ENCODE data around the gene STS. TPM values are rescaled to one million over a fixed set of nuclear protein-coding genes. Genes with fewer than 3 reads are reported as not detected.

Gene STS
- polyA plus RNA-seq, 1 donor from 2014 or later = 2.8 TPM

DNA sequence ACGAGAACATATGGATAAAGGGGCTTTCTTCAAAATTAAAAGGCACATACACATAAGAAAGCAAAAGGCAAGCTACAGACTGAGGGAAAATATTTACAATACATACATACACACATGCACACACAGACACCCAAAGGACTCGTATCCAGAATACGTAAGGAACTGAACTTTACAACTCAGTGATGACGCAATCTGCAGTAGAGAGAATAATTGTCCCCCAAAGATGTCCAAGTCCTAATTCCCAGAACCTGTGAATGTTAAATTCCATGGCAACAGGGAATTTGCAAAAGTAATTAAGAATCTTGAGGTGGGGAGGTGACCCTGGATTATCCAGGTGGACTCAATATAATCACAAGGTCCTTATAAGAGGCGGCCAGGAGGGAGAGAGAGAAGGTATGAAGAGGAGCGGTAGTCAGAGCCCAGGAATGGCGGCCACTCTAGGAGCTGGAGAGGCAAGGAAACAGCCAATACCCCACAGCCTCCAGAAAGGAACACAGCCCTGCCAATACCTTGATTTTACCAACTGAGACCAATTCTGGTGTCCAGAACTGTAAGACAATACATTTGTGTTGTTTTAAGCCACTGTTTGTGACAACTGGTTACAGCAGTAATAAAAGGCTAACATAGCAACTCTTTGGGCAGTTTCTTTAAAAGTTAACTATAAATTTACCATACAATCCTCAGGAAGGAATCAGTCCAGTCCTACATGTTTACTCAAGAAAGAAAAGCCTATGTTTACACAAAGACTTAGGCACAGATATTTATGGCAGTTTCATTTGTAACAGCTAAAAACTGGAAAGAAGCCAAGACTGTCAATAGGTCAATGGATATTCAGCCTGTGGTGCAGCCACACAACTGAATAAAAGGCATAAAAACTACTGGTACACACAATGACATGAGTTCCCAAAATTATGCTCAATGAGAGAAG, 27.3 kb upstream of the STS start:
- H3K36me3 Mint-ChIP-seq = peaks cover 10% of the 10 kb centered on the region
- H3K27ac Mint-ChIP-seq = no peak overlapping the region

DNA sequence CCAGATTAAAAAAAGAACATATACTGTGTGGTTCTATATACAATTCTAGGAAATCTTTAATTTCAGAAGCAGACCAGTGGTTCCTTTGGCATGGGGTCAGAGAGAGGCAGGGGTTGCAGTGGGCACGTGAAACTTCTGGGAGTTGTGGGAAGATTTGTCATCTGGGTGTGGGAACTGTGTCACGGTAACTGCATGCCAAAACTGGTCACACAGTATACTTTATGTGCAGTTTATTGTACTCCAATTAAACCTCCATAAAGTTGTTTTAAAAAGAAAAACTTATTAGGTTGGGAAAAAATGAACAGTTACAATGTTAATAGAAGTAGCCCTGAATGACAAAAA, 26.7 kb upstream of the STS start:
- peaks cover 24 to 40% (median 29%) of the 10 kb centered on the region in 3 donors for H3K4me1 Mint-ChIP-seq
- no peak overlapping the region for H3K27ac Mint-ChIP-seq

More for the DNA sequence above, 27.3 kb upstream of the STS start:
- Mint-ChIP-seq H3K4me1 (peaks cover 27 to 44% (median 32%) of the 10 kb centered on the region in 3 donors), H3K4me3 (peak overlapping the region in 1 of 4 donors; percentile 29), H3K27me3 (no peaks in the 10 kb centered on the region), H3K9me3 (peaks cover 0 to 2% (median 2%) of the 10 kb centered on the region in 3 donors)

DNA sequence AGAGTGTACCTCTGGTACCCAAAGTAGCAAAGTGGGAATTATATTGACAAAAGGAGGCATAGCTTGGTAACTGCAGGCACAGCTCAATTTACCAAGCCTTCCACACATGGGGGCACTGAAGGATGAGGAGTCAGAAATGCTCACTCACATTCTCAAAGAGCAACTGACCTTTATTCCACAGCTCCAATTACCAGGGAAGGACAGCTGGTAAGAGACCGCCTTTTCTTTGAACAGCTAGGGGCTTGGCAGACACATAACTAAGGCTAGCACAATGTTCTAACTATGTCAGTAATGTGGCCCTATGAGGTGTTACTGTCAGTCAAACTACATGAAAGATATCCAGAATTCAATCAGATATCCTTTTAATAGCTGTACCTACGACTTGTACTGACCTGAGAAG, 20.5 kb upstream of the STS start:
- no peaks in the 10 kb centered on the region for H3K27me3 Mint-ChIP-seq
- H3K27ac Mint-ChIP-seq = no peak overlapping the region
- peaks cover 15% of the 10 kb centered on the region for H3K36me3 Mint-ChIP-seq
- no peaks in the 10 kb centered on the region for H3K9me3 Mint-ChIP-seq
- H3K4me3 Mint-ChIP-seq = no peak overlapping the region
- H3K4me1 Mint-ChIP-seq = peaks cover 3 to 5% (median 3%) of the 10 kb centered on the region in 3 donors

More for the DNA sequence above, 26.7 kb upstream of the STS start:
- Mint-ChIP-seq H3K9me3 (peaks cover 0 to 2% (median 2%) of the 10 kb centered on the region in 3 donors), H3K27me3 (no peaks in the 10 kb centered on the region), H3K36me3 (peaks cover 13% of the 10 kb centered on the region), H3K4me3 (no peak overlapping the region)

DNA sequence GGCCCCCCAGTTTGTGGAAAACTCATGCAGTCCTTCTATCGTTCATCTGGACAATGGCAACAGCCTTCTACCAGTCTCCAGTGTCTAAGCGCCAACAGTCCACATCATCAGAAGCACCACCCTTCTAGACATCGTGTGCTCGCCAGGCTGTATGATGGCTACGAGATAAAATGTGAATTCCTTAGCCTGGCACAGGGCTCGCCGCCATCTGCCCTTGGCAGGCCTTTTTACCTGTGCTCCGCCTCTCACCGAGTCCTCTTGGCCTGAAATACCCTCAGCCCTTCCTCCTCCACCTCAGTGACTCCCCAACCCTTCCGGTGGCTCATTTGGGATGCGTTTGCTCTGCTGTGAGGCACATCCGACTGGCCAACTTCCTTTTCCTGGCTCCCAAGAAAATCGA, 15.9 kb upstream of the STS start:
- Mint-ChIP-seq H3K4me1 (peaks cover 21 to 33% (median 30%) of the 10 kb centered on the region in 3 donors), H3K27ac (no peak overlapping the region)

DNA sequence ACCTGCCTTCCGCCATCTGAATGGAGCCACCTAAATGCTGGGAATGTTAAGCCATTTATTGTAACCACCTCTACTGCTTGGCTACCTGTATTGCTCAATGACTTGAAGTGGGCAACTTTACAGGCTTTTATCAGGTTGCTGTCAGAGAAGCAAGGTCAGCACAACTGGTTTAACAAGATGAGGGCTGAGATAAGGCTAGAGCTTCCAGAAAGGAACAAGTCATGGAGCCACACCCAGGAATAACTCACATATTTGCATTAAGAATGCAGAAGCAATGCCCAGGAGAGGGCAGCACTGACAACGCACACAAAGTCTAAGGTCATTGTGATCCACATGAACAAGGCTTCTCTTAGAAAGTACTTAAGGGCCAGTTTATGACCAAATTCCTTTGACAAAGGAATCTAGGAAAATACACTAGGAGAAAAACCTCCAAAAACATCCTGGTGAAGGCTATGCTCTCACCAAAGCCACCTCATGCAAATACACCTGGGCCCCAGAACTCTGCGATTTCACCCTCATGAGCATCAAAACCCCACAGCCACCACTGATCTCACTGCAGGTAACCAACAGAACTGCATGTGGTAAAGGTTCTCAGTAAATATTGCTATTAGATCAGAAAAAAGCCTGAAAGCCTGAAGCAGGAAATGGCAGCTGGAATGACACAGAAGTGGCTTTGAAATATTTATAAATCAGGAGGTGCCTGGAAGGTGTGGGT, 15.0 kb upstream of the STS start:
- no peaks in the 10 kb centered on the region for H3K9me3 Mint-ChIP-seq
- H3K36me3 Mint-ChIP-seq = peaks cover 8% of the 10 kb centered on the region
- no peaks in the 10 kb centered on the region for H3K27me3 Mint-ChIP-seq
- H3K4me1 Mint-ChIP-seq = peaks cover 22 to 33% (median 30%) of the 10 kb centered on the region in 3 donors
- peak overlapping the region; percentile 31 to 87 (median 68) for H3K27ac Mint-ChIP-seq
- peak overlapping the region in 1 of 4 donors; percentile 17 for H3K4me3 Mint-ChIP-seq

More for the DNA sequence above, 15.9 kb upstream of the STS start:
- Mint-ChIP-seq H3K4me3 (no peak overlapping the region), H3K27me3 (no peaks in the 10 kb centered on the region), H3K36me3 (peaks cover 8% of the 10 kb centered on the region), H3K9me3 (no peaks in the 10 kb centered on the region)

DNA sequence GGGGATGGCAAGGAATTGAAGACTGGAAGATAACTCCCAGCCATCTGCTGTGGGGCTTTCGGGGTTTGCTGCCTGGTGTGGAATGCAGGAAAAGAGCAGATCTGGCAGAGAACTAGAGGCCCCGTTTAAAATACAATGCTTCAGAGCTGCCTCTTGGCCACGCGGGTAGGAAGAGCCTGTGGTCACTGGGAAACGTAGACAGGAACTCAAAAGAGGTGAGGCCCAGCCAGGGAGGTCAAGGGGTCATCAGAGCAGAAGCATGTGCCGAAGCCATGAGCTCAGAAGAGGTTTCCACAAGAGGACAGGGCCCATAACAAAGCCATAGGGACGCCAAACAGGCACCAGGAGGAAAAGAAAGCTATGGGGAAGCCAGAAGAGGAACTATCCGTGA, 14.5 kb upstream of the STS start:
- peaks cover 26 to 35% (median 33%) of the 10 kb centered on the region in 3 donors for H3K4me1 Mint-ChIP-seq
- H3K9me3 Mint-ChIP-seq = no peaks in the 10 kb centered on the region
- H3K36me3 Mint-ChIP-seq = peaks cover 8% of the 10 kb centered on the region
- no peaks in the 10 kb centered on the region for H3K27me3 Mint-ChIP-seq
- peak overlapping the region in 2 of 3 donors; percentile 68 to 87 for H3K27ac Mint-ChIP-seq
- H3K4me3 Mint-ChIP-seq = no peak overlapping the region

DNA sequence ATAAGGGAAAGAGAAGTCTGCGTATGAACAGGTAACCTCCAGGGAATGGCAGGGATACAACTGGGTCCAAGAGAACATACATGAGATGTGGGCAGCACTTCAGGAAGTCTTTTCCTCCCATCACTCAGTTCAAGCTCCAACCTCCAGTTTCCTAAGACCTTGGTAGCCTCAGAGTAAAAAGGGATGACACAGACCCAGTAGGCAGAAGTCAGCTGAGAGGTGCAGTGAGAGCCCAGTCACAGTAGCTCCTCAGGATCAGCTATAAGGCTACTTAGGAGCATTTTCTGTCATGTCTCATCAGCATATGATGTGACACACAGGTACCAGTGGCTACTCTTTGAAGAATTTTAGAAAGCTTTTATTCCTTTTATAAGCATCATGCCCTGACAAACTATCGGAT, 12.5 kb upstream of the STS start:
- Mint-ChIP-seq H3K4me3 (no peak overlapping the region), H3K27ac (peak overlapping the region in 1 of 3 donors; percentile 49), H3K4me1 (peaks cover 29 to 38% (median 35%) of the 10 kb centered on the region in 3 donors), H3K9me3 (no peaks in the 10 kb centered on the region), H3K36me3 (peaks cover 6% of the 10 kb centered on the region), H3K27me3 (no peaks in the 10 kb centered on the region)

DNA sequence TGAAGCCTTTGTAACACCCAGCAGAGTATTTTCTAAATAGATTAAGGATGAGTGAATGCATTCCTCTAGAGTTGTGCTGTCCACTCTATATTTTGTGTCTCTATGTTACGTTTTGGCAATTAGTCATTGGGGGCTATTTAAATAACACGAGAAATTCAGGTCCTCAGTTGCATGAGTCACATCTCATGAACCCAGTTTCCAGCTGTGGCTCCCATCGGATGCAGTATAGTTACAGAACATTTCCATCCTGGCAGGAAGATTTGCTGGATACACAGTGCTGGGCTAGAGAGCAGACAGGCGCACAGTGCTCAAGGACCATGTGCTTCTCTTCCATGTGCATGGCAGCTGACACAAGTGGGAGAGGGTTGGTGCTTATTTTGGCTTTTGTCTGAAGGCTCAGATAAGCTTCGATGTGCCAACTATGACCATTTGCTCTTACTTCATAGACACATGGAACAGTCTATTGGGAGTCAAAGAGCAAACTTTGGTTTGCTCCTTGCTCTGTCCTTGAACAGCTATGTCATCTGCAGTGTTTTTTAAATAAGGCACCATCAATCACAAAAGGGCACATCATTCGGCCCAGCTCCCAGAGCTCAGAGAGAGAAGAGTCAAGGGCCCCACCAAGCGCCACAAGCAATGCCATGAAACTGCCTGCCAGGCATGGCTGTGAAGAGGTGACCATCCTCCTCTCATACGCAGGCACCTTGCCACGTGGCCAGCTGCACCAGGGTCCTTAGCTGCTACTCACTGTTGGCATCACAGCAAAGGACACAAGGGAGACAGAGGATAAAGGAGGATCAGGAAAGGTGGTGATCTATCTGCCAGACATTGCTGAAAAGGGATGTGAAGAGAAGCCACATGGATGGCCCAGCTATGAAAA, 8.1 kb upstream of the STS start:
- H3K4me3 Mint-ChIP-seq = no peak overlapping the region
- H3K36me3 Mint-ChIP-seq = no peaks in the 10 kb centered on the region
- H3K27me3 Mint-ChIP-seq = no peaks in the 10 kb centered on the region
- no peak overlapping the region for H3K27ac Mint-ChIP-seq
- peaks cover 15 to 28% (median 23%) of the 10 kb centered on the region in 3 donors for H3K4me1 Mint-ChIP-seq
- H3K9me3 Mint-ChIP-seq = no peaks in the 10 kb centered on the region

DNA sequence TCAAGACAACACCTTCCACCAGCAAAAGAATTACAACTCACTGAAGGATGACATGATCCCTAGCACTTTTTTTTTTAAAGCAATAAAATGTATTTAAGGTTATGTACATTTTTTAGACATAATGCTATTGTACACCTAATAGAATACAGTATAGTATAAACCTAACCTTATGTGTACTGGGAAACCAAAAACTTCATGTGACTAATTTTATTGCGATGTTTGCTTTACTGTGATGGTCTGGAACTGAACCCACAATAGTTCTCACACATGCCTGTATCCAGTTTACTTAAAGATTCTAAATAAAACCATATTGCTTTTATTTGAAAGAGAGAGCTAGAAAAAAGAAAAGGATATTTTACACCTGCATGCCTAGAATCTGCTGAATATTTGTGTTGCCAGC, 4.4 kb upstream of the STS start:
- Mint-ChIP-seq H3K4me3 (no peak overlapping the region), H3K27ac (no peak overlapping the region), H3K9me3 (no peaks in the 10 kb centered on the region), H3K36me3 (no peaks in the 10 kb centered on the region), H3K27me3 (no peaks in the 10 kb centered on the region), H3K4me1 (peaks cover 13 to 29% (median 20%) of the 10 kb centered on the region in 3 donors)

DNA sequence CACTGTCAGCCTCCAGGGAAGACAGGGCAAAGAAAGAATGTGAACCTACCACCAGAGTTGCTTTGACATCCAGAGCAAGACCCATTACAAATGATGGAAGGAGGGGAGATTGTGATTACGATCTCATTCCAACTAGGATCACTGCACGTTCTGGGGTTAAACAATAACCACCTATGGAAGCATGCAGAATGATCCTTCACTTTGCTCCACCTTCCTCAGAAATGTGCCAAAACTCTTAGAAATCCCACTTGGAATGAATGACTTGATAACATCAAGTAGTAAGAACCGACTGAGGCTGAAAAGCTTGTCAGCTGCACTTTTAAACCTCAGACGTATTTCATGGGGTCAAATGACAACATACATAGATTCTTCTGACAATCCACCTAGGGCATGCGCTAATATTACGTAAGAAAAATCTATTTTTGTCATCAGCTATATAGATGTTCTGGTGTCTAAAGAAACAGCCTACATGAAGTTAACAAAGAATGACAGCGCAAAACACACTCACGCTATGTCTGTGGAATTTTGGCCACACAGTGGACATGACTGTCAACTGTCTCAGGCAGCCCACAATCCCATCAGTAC, 3.5 kb upstream of the STS start:
- peaks cover 10 to 29% (median 16%) of the 10 kb centered on the region in 3 donors for H3K4me1 Mint-ChIP-seq
- no peaks in the 10 kb centered on the region for H3K27me3 Mint-ChIP-seq
- no peaks in the 10 kb centered on the region for H3K9me3 Mint-ChIP-seq
- H3K4me3 Mint-ChIP-seq = peak overlapping the region in 1 of 4 donors; percentile 49
- peak overlapping the region in 1 of 3 donors; percentile 16 for H3K27ac Mint-ChIP-seq
- no peaks in the 10 kb centered on the region for H3K36me3 Mint-ChIP-seq

DNA sequence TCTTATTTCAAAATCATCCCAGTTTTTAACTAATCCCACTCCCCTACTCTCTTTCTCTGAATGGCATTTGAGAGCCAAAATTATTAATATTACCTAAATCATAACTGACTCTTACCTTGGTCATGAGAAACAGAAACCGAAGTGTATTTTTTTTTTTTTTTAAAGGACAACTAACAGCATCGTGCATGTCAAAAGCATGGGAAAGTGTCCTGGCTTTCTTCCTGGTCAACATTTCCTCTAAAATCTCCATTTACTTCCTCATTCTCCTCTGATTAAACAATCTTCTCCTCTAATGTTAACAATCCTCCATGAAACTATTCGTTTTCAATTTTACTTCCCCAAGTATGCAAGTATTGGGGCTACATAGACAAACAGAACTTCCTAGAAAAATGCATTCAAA, 2.1 kb upstream of the STS start:
- Mint-ChIP-seq H3K36me3 (no peaks in the 10 kb centered on the region), H3K27me3 (no peaks in the 10 kb centered on the region), H3K4me1 (peaks cover 10 to 27% (median 16%) of the 10 kb centered on the region in 3 donors), H3K4me3 (peak overlapping the region in 3 of 4 donors; percentile 14 to 100 (median 82)), H3K27ac (peak overlapping the region in 2 of 3 donors; percentile 54 to 99), H3K9me3 (no peaks in the 10 kb centered on the region)

DNA sequence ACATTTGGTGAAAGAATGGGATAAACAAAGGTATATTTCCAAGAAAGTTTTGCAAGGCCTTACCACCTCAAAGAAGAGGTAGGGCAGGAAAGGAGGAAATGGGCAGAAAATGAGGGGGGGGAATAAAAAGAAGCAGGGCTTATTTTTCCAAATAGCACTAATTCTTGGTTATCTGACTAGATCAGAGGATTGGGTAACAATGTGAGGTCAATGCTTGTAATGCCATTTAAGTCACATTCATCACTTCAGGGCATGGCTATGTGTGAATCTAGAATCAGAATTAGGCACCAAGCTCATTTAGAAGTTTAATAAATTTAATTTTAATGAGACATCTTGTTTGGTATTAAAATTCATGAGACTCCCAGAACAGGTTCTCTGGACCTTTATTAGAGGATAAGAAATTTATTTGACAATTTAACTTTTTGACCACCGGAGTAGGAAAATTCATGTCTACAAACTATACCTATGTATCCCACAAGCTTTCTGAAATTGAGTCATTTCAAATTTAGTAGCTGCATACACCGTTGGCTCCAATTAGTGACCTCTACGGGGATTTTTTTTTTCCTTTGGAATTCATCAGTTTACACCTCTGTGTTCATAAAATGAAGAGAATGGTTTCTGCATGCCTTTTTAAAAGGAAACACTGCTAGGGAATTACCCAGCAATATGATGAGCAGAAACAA, 1.4 kb upstream of the STS start:
- Mint-ChIP-seq H3K9me3 (no peaks in the 10 kb centered on the region), H3K36me3 (no peaks in the 10 kb centered on the region), H3K27me3 (no peaks in the 10 kb centered on the region), H3K4me3 (peak overlapping the region in 3 of 4 donors; percentile 14 to 100 (median 82)), H3K4me1 (peaks cover 10 to 27% (median 16%) of the 10 kb centered on the region in 3 donors), H3K27ac (peak overlapping the region in 2 of 3 donors; percentile 99)

DNA sequence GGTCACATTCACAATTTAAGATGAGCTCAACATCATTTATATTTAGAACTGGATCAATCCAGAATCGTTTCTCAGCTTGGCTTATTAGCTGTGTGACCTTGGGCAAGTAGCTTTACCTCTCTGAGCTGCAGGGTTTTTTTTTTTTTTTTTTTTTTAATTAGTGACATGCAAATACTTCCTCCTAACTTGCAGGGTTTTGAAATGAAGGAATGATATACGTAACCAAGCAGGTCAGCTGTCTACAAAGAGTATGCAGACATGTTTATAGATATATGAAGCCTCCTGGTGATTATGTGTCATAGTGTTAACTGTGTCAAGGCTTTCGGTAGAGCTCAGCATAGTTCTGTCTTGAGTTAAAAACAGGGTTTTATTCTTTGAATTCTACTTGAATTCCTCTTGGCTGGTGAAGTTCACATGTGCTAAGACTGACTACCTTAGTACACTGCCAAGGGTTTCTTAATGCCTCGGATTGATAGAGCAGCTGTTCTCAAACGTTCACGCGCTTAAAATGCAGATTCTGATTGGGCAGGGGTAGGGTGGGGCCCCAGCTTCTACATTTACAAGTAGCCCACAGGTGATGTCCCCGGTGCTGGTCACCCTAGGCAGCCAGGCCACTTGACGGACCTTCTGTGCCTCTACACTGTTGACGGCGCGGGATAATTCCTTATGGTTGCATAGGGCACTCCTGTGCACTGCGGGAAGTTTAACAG, 654 bp upstream of the STS start:
- H3K27me3 Mint-ChIP-seq = no peaks in the 10 kb centered on the region
- no peaks in the 10 kb centered on the region for H3K9me3 Mint-ChIP-seq
- peak overlapping the region; percentile 89 to 100 (median 94) for H3K4me3 Mint-ChIP-seq
- H3K36me3 Mint-ChIP-seq = no peaks in the 10 kb centered on the region
- peaks cover 10 to 27% (median 16%) of the 10 kb centered on the region in 3 donors for H3K4me1 Mint-ChIP-seq
- peak overlapping the region; percentile 93 to 99 (median 99) for H3K27ac Mint-ChIP-seq

All from IgD-negative memory B cell (primary cell).